Neural crest cell (in vitro differentiated cells): Measurements from ENCODE around the gene ANGPTL4. TPM values are rescaled to one million over a fixed set of nuclear protein-coding genes. Genes with fewer than 3 reads are reported as not detected.
"Not testable (repeated sequence)": the region's sequence is repeated elsewhere in the genome, so short reads cannot be mapped to it uniquely, and the experiment has no call there.

ENCODE experiments used
- DNase-seq: peaks from one replicate; pipeline ENCODE4 v3.0.0; 2021; ENCODE audit warnings: low read depth, mixed read lengths, low spot score
- H3K27ac Mint-ChIP-seq: one replicate; pipeline ENCODE4 v1.8.0; 2021; ENCODE audit warnings: mild to moderate bottlenecking, mixed read lengths; ENCODE audit not compliant: unreplicated experiment
- H3K27me3 Mint-ChIP-seq: 2 replicates; pipeline ENCODE4 v1.8.0; 2021; ENCODE audit warnings: low read depth, mild to moderate bottlenecking, mixed read lengths
- H3K36me3 Mint-ChIP-seq: 2 replicates; pipeline ENCODE4 v1.8.0; 2021; ENCODE audit warnings: low read depth, mild to moderate bottlenecking, mixed read lengths
- H3K4me1 Mint-ChIP-seq: 2 replicates; pipeline ENCODE4 v1.8.0; 2021; ENCODE audit warnings: mixed read lengths
- H3K4me3 Mint-ChIP-seq: one replicate; pipeline ENCODE4 v1.8.0; 2021; ENCODE audit warnings: mild to moderate bottlenecking, mixed read lengths
- H3K9me3 Mint-ChIP-seq: 2 replicates; pipeline ENCODE4 v1.8.0; 2021; ENCODE audit warnings: mixed read lengths
- total RNA-seq: library from RNA; stranded (reverse); gene quantifications from 2 replicates; pipeline ENCODE4 v1.2.1, GENCODE V29; 2021
- TF ChIP-seq, protein P1 (sequence below): fragments of 200-600 bp; sonication (generic); conservative IDR thresholded peaks from 2 replicates; pipeline ENCODE4 v1.5.0; 2021; ENCODE audit warnings: antibody characterized with exemption, mild to moderate bottlenecking

The ANGPTL4 gene
- total RNA-seq, 1 donor from 2014 or later, result not detected

DNA sequence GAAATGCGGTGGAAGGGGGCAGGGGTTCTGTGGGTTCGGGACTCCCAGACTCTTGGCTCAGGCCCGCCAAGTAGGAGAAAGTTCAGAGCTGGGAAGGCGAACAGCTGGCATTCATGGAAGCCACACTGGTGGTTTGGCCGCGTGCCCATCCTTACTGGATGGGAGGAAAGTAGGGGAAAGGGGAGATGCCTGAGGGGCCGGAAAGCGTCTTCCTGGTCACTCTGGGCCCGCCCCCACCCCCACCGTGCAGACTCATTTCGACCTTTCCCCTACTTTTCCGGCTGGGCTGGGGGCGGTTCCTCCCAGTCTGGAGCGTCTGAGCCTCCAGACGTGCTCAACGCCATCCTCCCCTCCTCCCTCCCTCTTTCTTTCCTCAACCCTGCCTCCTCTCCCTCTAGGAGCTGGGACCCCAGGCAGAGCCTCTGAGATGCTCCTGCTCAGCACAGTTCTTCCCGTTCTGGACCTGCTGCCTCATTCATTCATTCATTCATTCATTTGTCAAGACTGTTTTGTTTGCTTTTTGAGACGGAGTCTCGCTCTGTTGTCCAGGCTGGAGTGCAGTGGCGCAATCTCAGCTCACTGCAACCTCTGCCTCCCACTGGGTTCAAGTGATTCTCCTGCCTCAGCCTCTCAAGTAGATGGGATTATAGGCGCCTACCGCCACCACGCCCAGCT, 3.5 kb downstream of the ANGPTL4 start:
- Mint-ChIP-seq H3K36me3 (no peaks in the 10 kb centered on the region), H3K9me3 (no peaks in the 10 kb centered on the region), H3K27ac (no peak overlapping the region), H3K4me1 (peaks cover 17% of the 10 kb centered on the region), H3K4me3 (peak overlapping the region; percentile 11), H3K27me3 (peaks cover 53% of the 10 kb centered on the region)
- peak; percentile 32 for DNase-seq
- TF ChIP-seq, protein P1, sequence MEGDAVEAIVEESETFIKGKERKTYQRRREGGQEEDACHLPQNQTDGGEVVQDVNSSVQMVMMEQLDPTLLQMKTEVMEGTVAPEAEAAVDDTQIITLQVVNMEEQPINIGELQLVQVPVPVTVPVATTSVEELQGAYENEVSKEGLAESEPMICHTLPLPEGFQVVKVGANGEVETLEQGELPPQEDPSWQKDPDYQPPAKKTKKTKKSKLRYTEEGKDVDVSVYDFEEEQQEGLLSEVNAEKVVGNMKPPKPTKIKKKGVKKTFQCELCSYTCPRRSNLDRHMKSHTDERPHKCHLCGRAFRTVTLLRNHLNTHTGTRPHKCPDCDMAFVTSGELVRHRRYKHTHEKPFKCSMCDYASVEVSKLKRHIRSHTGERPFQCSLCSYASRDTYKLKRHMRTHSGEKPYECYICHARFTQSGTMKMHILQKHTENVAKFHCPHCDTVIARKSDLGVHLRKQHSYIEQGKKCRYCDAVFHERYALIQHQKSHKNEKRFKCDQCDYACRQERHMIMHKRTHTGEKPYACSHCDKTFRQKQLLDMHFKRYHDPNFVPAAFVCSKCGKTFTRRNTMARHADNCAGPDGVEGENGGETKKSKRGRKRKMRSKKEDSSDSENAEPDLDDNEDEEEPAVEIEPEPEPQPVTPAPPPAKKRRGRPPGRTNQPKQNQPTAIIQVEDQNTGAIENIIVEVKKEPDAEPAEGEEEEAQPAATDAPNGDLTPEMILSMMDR, result no peak

DNA sequence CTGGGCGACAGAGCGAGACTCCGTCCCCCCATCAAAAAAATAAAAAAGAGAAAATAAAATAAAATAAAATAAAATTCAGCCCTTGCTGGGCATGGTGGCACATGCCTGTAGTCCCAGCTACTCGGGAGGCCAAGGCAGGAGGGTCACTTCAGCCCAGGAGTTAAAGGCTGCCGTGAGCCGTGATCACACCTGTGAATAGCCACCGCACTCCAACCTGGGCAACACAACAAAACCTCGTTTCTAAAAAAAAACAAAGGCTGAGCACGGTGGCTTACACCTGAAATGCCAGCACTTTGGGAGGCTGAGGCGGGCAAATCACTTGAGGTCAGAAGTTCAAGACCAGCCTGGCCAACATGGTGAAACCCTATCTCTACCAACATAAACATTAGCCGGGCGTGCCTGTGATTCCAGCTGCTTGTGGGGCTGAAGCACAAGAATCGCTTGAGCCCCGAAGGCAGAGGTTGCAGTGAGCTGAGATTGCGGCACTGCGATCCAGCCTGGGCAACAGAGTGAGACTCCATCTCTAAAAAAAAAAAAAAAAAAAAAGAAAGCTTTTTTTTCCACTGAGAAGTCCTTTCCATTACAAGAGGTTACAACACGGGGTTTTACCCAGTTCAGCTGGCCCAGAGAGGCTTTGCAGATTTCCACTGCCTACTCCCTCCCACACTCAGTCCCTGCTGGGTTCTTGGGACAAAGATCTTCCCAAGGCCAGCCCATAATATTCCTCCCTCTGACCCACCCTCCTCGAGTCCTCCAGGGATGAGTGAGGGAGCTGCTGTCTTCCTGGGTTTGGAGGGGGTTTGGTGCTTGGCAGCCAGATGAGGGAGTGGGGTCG, 6.4 kb downstream of the ANGPTL4 start:
- no peak for DNase-seq
- Mint-ChIP-seq H3K36me3 (no peaks in the 10 kb centered on the region), H3K27me3 (peaks cover 25% of the 10 kb centered on the region), H3K4me3 (no peak overlapping the region), H3K9me3 (no peaks in the 10 kb centered on the region), H3K4me1 (peaks cover 9% of the 10 kb centered on the region), H3K27ac (no peak overlapping the region)
- TF ChIP-seq, protein P1, result no peak

DNA sequence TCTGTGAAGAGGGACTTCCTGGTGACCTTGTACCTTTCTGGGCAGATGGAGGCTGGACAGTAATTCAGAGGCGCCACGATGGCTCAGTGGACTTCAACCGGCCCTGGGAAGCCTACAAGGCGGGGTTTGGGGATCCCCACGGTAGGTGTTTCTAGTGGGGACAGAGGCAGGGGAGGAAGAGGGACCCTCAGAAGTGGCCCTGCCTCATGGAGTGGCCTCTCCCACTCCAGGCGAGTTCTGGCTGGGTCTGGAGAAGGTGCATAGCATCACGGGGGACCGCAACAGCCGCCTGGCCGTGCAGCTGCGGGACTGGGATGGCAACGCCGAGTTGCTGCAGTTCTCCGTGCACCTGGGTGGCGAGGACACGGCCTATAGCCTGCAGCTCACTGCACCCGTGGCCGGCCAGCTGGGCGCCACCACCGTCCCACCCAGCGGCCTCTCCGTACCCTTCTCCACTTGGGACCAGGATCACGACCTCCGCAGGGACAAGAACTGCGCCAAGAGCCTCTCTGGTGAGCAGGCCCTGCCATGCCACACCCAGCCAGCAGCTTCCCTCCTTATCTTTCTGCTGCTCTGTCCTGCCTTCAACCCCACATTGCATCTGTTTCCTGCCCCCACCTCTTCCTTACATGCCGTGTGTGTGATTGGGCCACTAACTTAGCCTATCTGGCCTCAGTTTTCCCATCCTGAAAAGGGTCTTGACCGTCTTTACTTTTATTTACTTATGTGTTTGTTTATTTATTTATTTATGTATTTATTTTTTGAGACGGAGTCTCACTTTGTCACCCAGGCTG, 7.3 kb downstream of the ANGPTL4 start:
- TF ChIP-seq, protein P1, result no peak
- DNase-seq, result no peak
- Mint-ChIP-seq H3K27me3 (peaks cover 17% of the 10 kb centered on the region), H3K4me1 (peaks cover 9% of the 10 kb centered on the region), H3K27ac (no peak overlapping the region), H3K9me3 (no peaks in the 10 kb centered on the region), H3K36me3 (no peaks in the 10 kb centered on the region), H3K4me3 (no peak overlapping the region)

DNA sequence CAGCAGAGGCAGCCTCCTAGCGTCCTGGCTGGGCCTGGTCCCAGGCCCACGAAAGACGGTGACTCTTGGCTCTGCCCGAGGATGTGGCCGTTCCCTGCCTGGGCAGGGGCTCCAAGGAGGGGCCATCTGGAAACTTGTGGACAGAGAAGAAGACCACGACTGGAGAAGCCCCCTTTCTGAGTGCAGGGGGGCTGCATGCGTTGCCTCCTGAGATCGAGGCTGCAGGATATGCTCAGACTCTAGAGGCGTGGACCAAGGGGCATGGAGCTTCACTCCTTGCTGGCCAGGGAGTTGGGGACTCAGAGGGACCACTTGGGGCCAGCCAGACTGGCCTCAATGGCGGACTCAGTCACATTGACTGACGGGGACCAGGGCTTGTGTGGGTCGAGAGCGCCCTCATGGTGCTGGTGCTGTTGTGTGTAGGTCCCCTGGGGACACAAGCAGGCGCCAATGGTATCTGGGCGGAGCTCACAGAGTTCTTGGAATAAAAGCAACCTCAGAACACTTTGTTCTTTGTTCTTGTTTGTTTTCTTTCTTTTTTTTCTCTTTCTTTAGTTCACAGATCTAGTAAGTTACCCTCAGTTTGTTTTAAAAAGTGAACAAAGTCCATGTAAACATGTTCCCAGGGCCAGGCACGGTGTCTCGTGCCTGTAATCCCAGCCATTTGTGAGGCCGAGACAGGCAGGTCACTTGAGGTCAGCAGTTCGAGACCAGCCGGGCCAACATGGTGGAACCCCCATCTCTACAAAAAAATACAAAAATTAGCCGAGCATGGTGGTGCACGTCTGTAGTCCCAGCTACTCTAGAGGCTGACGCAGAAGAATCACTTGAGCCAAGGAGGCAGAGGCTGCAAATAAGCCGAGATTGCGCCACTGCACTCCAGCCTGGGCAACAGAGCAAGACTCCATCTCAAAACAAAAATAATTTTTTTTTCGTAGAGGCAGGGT, 10.2 kb downstream of the ANGPTL4 start:
- no peak for DNase-seq
- Mint-ChIP-seq H3K36me3 (peaks cover 5% of the 10 kb centered on the region), H3K4me1 (no peaks in the 10 kb centered on the region), H3K9me3 (no peaks in the 10 kb centered on the region), H3K27ac (no peak overlapping the region), H3K4me3 (no peak overlapping the region), H3K27me3 (no peaks in the 10 kb centered on the region)
- TF ChIP-seq, protein P1, result no peak

DNA sequence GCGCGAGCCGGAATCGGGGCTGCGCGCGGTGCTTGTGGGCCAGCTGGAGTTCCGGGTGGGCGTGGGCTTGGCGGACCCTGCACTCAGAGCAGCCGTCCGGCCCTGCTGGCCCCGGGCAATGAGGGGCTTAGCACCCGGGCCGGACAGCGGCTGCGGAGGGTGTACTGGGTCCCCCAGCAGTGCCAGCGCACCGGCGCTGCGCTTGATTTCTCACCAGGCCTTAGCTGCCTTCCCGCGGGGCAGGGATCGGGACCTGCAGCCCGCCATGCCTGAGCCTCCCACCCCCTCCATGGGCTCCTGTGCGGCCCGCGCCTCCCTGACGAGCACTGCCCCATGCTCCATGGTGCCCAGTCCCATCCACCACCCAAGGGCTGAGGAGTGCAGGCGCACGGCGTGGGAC, 11.8 kb downstream of the ANGPTL4 start:
- H3K36me3 Mint-ChIP-seq, result peaks cover 11% of the 10 kb centered on the region
- DNase-seq, H3K4me3 Mint-ChIP-seq, H3K4me1 Mint-ChIP-seq, H3K27ac Mint-ChIP-seq, H3K27me3 Mint-ChIP-seq, H3K9me3 Mint-ChIP-seq: not testable (repeated sequence)

DNA sequence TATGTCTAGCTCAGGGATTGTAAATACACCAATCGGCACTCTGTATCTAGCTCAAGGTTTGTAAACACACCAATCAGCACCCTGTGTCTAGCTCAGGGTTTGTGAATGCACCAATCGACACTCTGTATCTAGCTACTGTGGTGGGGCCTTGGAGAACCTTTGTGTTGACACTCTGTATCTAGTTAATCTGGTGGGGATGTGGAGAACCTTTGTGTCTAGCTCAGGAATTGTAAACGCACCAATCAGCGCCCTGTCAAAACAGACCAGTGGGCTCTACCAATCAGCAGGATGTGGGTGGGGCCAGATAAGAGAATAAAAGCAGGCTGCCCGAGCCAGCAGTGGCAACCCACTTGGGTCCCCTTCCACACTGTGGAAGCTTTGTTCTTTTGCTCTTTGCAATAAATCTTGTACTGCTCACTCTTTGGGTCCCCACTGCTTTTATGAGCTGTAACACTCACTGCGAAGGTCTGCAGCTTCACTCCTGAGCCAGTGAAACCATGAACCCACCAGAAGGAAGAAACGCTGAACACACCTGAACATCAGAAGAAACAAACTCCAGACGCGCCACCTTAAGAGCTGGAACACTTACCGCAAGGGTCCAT, 12.5 kb downstream of the ANGPTL4 start:
- H3K36me3 Mint-ChIP-seq, result peaks cover 11% of the 10 kb centered on the region
- H3K27ac Mint-ChIP-seq, H3K27me3 Mint-ChIP-seq: not testable (repeated sequence)

More for the DNA sequence above, 12.5 kb downstream of the ANGPTL4 start:
- H3K9me3 Mint-ChIP-seq, DNase-seq, H3K4me3 Mint-ChIP-seq, H3K4me1 Mint-ChIP-seq: not testable (repeated sequence)
